K562 (cell line): ENCODE measurements around the gene SLC25A15. TPM values are rescaled to one million over a fixed set of nuclear protein-coding genes. Genes with fewer than 3 reads are reported as not detected.

Experiments used
- CEBPG ChIP-seq, 3 experiments: fragments of 200-800 bp in 1 of 3; sonication (Bioruptor generic) in 1 of 3; sonication (generic) in 1 of 3; formaldehyde crosslinking in 1 of 3; IDR thresholded peaks in 2 of 3; conservative IDR thresholded peaks in 1 of 3; 2 replicates each; pipeline versions ENCODE4 v1.6.1 to v1.8.0; 2016 to 2022; ENCODE audit warnings: missing compliant biosample characterization in 2 of 3, missing genetic modification characterization in 2 of 3, mild to moderate bottlenecking in 1 of 3, missing genetic modification reagents in 1 of 3
- CHD4 ChIP-seq: fragments of 200-600 bp; sonication (generic); IDR thresholded peaks from 3 replicates; pipeline ENCODE4 v1.6.1; 2012; ENCODE audit warnings: low read depth, mild to moderate bottlenecking, mixed read lengths, low read length, inconsistent platforms; ENCODE audit not compliant: insufficient read depth, insufficient replicate concordance, poor library complexity, severe bottlenecking
- KAT2B ChIP-seq: IDR thresholded peaks from one replicate; pipeline ENCODE4 v1.6.1; 2012; ENCODE audit warnings: low read depth, mild to moderate bottlenecking, control low read depth, inconsistent platforms, low read length, moderate library complexity
- MTA2 ChIP-seq: fragments of 450-650 bp; IDR thresholded peaks from 2 replicates; pipeline ENCODE4 v1.6.1; 2016; ENCODE audit warnings: low read depth
- NFXL1 ChIP-seq: fragments of 450-650 bp; formaldehyde crosslinking; IDR thresholded peaks from 2 replicates; pipeline ENCODE4 v1.4.0; 2021; ENCODE audit warnings: mild to moderate bottlenecking
- RERE ChIP-seq: sonication (generic); formaldehyde crosslinking; IDR thresholded peaks from 2 replicates; pipeline ENCODE4 v1.8.0; 2023; ENCODE audit warnings: missing genetic modification reagents, mild to moderate bottlenecking, borderline replicate concordance
- THRB ChIP-seq: fragments of 450-650 bp; formaldehyde crosslinking; conservative IDR thresholded peaks from 2 replicates; pipeline ENCODE4 v1.4.0; 2022; ENCODE audit warnings: mild to moderate bottlenecking, missing genetic modification characterization
- ZNF398 ChIP-seq: fragments of 250-450 bp; sonication (Bioruptor Pico); IDR thresholded peaks from 2 replicates; pipeline ENCODE4 v1.8.0; 2021; ENCODE audit warnings: moderate library complexity, mild to moderate bottlenecking, inconsistent platforms
- ZNF584 ChIP-seq: fragments of 200-800 bp; sonication (Bioruptor generic); IDR thresholded peaks from 2 replicates; pipeline ENCODE4 v1.6.1; 2016; ENCODE audit warnings: low read depth, mild to moderate bottlenecking, missing genetic modification characterization, missing compliant biosample characterization
- ZNF609 ChIP-seq: sonication (generic); formaldehyde crosslinking; IDR thresholded peaks from 2 replicates; pipeline ENCODE4 v1.8.1; 2023; ENCODE audit warnings: missing genetic modification reagents, mild to moderate bottlenecking, borderline replicate concordance
- ZNF668 ChIP-seq: fragments of 250-450 bp; sonication (Bioruptor Pico); IDR thresholded peaks from 2 replicates; pipeline ENCODE4 v1.8.0; 2022; ENCODE audit warnings: mild to moderate bottlenecking, inconsistent platforms
- polyA plus RNA-seq, 8 experiments: library from polyadenylated mRNA; depleted of rRNA in 4 of 8; stranded (reverse) in 5 of 8; unstranded in 3 of 8; fragments of >200 nt; fragmentation: Nextera tagmentation in 2 of 8; fragmentation: Illumina TruSeq in 1 of 8; extraction: Ambion mirVana in 2 of 8; extraction: Trizol in 1 of 8; gene quantifications; 2 replicates each; pipeline versions ENCODE4 v1.2.1 to v1.2.3, GENCODE V29; 2011 to 2014; ENCODE audit warnings: inconsistent platforms in 1 of 8, missing spikeins in 1 of 8
- total RNA-seq, 7 experiments: library from RNA; depleted of rRNA in 6 of 7; stranded (reverse); fragments of >200 nt in 6 of 7; fragmentation: Illumina TruSeq in 2 of 7; extraction: Trizol in 2 of 7; gene quantifications; 2 replicates each; pipeline versions ENCODE4 v1.2.1 to v1.2.3, GENCODE V29; 2011 to 2021; ENCODE audit warnings: low replicate concordance in 1 of 7

The SLC25A15 gene
- total and polyA plus RNA-seq, 9 of the 15 experiments (the other 6 are each of a cell fraction or from before 2014, with no cell fraction given) = 3.5 to 30.5 (median 20.3) TPM

GRCh38 chr13:40770934-40771618, 18.3 kb upstream of the SLC25A15 start, which contains the start of gene MRPS31 (continued):
- TF ChIP-seq ZNF609 (CRISPR knock-in tag) = no peak
- no peak for TF ChIP-seq MTA2
- no peak for TF ChIP-seq NFXL1 (CRISPR knock-in tag)
- TF ChIP-seq CHD4 = no peak
- TF ChIP-seq ZNF398 (CRISPR knock-in tag) = no peak
- TF ChIP-seq THRB = no peak
- no peak for TF ChIP-seq RERE
- no peak for TF ChIP-seq KAT2B
- TF ChIP-seq ZNF584 (CRISPR knock-in tag) = no peak
- TF ChIP-seq CEBPG (CRISPR knock-in tag; IDR thresholded peaks at IDR 0.05) = no peak
- TF ChIP-seq CEBPG (tag; conservative IDR thresholded peaks at IDR 0.05 in 1 of 2, IDR thresholded peaks at IDR 0.05 in 1 of 2) = no peak
- TF ChIP-seq ZNF668 (CRISPR knock-in tag) = no peak
